NCI-H510A (cell line): ENCODE data around the gene GYPB.
A peak's percentile ranks its signal among the peaks of the same experiment; 100 is the strongest.
"Not testable (repeated sequence)": the region's sequence is repeated elsewhere in the genome, so short reads cannot be mapped to it uniquely, and the experiment has no call there.

Experiments
- DNase-seq: peaks from one replicate; lab custom pipeline; 2025; lab: John Stamatoyannopoulos, UW

GYPB gene

GRCh38 chr4:144014808-144015207, 4.4 kb downstream of the GYPB start:
- DNase-seq = no peak

DNA sequence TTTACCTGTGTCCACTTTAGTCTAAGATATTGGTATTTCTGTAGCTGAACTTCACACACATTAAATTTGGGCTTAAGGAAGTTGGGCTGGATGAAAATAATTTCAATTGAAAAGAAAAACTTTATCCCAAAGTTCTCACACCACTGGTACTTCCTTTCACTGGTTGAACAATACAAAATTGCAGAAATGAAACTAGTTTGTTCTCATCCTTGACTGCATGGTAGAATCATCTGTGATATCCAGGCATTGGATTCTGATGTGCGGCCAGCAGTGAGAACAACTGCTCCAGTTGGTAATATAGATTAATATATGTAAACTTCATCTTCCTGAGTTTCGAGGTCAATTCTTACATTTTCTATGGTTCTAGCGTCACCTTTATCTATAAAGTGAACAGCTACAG, 10.6 kb downstream of the GYPB start:
- DNase-seq = not testable (repeated sequence)

GRCh38 chr4:144007960-144008359, 11.2 kb downstream of the GYPB start:
- not testable (repeated sequence) for DNase-seq

DNA sequence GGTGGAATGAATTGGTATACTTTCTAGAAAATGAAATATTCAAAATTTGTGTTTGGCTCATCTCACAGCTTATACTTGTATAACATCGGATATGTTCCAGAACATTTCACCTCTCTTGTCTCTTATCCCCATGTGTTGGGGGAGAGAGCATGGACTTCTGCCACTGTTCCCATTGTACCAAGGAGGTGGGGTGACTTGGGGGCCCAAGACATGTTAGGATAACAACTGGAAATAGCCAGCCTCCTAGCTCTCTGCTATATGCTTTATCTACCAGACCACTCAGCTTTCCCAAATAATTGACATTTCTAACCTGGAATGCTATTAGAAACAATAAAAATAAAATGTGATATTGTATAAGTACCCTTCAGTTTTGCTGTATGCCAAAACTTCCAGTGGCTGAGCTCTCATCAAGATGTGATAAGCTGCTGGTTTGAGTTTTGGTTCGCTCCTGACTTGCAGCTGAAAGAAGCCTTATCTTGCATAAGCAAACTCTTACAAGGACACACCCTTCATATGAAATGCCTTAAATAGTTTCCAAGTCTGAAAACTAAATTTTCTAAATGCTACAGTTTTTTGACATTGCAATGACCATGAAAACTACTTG, 12.9 kb downstream of the GYPB start:
- not testable (repeated sequence) for DNase-seq

DNA sequence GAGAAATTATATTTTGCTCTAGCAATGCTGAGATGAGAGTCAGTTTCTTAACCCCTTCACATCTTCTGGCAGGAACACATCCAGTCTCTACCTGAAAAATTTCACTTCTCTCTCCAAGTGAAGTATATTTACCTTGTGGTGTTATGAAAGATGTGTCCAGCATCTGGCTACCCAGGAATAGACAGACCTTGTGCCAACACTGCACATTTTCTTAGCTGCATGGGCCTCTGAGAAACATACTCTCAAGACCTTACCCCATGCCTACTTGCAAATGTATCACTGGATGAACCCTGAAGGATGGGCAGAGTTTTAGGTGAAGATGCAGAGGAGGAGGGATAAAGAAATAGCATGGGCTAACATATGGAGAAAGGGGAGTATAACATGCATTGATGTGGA, 13.6 kb downstream of the GYPB start:
- not testable (repeated sequence) for DNase-seq

GRCh38 chr4:144004868-144005557, 14.2 kb downstream of the GYPB start:
- DNase-seq = not testable (repeated sequence)

- not testable (repeated sequence) for DNase-seq
Measured at GRCh38 chr4:144003890-144004265, 15.3 kb downstream of the GYPB start.

GRCh38 chr4:144003205-144003889, 15.8 kb downstream of the GYPB start:
- DNase-seq = not testable (repeated sequence)

- DNase-seq = not testable (repeated sequence)
Measured at GRCh38 chr4:144000331-144000995, 18.7 kb downstream of the GYPB start.

- DNase-seq = peak; percentile 5
Measured at GRCh38 chr4:143996193-143996592, 23.0 kb downstream of the GYPB start.

DNA sequence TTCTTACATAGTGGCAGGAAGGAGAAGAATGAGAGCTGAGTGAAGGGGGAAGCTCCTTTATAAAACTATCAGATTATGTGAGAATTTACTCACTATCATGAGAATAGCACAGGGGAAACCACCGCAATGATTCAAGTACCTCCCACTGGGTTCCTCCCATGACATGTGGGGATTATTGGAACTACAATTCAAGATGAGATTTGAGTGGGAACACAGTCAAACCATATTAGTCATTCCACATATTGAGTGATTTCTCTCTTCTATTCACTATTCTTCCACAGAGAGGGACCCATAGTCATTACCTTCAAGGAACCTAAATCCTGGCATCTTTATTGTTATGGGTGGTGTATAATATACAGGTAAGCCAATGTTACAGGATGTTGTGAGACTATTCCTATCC, 27.4 kb downstream of the GYPB start:
- DNase-seq = not testable (repeated sequence)

DNA sequence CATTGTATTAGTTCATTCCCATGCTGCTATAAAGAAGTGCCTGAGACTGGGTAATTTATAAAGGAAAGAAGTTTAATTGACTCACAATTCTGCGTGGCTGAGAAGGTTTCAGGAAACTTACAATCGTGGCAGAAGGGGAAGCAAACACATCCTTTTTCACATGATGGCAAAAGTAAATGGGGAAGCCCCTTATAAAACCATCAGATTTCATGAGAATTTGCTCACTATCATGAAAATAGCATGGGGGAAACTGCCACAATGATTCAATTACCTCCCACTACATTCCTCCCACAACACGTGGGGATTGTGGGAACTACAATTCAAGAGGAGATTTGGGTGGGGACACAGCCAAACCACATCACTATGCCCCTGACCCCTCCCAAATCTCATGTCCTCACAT, 28.5 kb downstream of the GYPB start:
- DNase-seq = not testable (repeated sequence)

GRCh38 chr4:143986180-143986579, 33.0 kb downstream of the GYPB start:
- no peak for DNase-seq

- not testable (repeated sequence) for DNase-seq
Measured at GRCh38 chr4:143980776-143981175, 38.4 kb downstream of the GYPB start.

DNA sequence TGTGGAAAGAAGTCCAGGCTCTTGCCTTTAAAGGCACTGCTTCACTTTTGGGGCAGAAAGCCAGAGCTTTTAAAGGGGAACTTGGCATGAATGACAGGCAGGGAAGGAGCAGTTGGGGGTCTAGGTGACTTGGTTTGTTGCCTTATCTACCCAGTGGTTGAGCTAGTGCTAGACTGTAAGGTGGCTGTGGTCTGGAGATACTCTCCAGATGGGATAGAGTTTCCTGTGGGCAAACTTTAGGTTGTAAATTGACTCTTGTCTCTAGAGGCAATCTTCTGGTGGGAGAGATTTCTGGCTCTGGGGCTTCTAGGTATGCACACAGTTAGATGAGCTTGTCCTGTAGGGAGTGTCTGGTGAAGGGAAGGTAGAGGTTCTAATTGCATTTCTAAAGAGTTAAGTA, 43.7 kb downstream of the GYPB start:
- DNase-seq = not testable (repeated sequence)

DNA sequence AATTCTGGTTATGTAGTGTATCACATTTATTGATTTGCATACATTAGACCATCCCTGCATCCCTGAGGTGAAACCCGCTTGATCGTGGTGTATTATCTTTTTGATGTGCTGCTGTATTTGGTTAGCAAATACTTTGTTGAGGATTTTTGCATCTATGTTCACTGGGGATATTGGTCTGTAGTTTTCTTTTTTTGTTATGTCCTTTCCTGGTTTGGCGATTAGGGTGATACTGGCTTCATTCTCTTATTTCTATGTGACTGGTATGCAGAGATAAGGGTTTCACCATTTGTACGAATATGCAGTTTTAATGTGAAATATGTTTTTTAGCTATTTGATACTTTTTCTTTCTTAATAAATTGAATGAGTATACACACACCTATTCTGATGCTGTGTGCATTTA, 45.2 kb downstream of the GYPB start:
- not testable (repeated sequence) for DNase-seq

DNA sequence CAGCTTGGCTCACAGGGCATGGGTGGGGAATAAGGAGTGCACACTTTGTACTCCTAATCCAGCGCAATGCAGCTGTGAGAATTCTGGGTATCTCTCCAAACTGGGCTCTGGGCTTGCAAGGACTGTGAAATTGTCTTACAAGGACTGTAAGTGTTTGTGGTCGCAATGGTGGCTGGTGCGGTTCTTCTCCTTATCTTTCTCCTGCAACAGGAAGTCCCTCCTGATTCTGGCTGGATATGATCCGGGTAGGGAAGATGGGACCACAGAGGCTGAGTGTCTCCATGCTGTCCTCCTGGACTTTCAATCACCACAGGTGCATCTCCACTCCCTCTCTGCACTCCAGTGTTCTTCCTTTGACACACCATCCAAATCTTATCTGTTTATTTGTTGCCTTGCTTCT, 58.1 kb downstream of the GYPB start:
- DNase-seq = no peak

DNA sequence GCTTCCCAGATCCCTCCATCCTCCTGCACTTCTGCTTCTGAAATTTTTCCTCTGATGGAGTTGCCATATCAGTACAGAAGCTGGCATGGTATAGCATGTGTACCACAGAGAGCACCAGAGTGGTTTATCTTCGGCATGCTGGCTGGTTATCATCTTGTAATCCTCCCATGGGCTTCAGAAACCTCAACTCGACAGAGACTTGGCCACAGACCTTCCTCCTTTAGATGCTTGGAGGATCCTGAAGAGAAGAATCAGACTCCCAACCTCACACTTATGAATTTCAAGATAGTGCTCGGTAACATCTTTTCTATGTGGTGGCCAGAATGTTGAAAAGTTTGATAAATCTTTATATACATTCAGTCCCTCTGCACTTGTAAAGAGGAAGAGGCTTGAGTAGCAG, 63.9 kb downstream of the GYPB start:
- DNase-seq = not testable (repeated sequence)

DNA sequence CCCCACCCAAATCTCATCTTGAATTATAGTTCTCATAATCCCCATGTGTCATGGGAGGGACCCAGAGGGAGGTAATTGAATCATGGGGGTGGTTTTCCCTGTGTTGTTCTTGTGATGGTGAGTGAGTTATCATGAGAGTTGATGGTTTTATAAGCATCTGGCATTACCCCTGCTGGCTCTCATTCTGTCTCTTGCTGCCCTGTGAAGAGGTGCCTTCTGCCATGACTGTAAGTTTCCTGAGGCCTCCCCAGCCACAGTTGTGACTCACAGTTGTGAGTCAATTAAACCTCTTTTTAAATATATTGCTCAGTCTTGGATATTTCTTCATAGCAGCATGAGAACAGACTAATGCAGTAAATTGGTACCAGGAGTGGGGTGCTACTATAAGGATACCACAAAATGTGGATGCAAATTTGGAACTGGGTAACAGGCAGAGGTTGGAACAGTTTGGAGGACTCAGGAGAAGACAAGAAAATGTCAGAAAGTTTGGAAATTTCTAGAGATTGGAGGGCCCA, 67.7 kb downstream of the GYPB start:
- not testable (repeated sequence) for DNase-seq

- DNase-seq = not testable (repeated sequence)
Measured at GRCh38 chr4:143950967-143951366, 68.2 kb downstream of the GYPB start.

- DNase-seq = not testable (repeated sequence)
Measured at GRCh38 chr4:143950185-143950584, 69.0 kb downstream of the GYPB start.

DNA sequence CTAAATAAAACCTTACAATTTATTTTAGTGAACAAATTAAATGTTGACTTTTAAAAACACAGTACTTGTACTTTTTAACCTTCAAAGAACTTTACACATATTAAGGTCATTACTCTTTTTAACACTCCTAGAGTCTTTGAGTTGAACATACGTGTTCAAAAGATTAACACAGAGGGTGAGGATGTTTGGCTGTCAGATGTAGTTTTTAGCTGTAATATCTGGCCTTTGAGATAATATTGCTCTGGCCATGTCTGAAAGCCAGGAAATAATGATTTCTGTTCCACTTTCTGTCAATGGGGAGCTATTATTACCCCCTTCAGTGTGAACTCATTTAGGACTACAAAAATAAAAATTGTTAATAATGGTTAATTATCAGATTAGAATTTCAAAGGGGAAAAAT, 71.7 kb downstream of the GYPB start:
- not testable (repeated sequence) for DNase-seq
